Upper lobe of left lung (tissue), 4 donors: ENCODE results near the gene SPRED2.

Source experiments
- CTCF ChIP-seq, 6 experiments: fragments of 450-650 bp in 4 of 6; fragments of 200-600 bp in 2 of 6; sonication (generic) in 2 of 6; IDR thresholded peaks; one replicate each; pipeline ENCODE4 v1.5.1; 2016 to 2019; ENCODE audit warnings: antibody characterized with exemption in 6 of 6
- POLR2A ChIP-seq, 4 donors: fragments of 450-650 bp; IDR thresholded peaks; one replicate each; pipeline ENCODE4 v1.5.1; 2016 to 2017; ENCODE audit warnings: antibody characterized with exemption in 4 of 4, mild to moderate bottlenecking in 2 of 4
- POLR2AphosphoS5 ChIP-seq, 2 donors: sonication (generic); formaldehyde crosslinking; IDR thresholded peaks; one replicate each; pipeline ENCODE4 v1.5.1; 2017; ENCODE audit warnings: antibody characterized with exemption in 2 of 2

- TF ChIP-seq CTCF (IDR thresholded peaks at IDR 0.05), result no peak
- no peak for TF ChIP-seq POLR2A (IDR thresholded peaks at IDR 0.05)
- no peak for TF ChIP-seq POLR2AphosphoS5 (IDR thresholded peaks at IDR 0.05)
These were observed 32.7 kb upstream of the SPRED2 start for GRCh38 chr2:65465124-65465523.
